K562 (cell line): Measurements from ENCODE around the gene LRRC47. TPM values are rescaled to one million over a fixed set of nuclear protein-coding genes. Genes with fewer than 3 reads are reported as not detected.
A peak's percentile ranks its signal among the peaks of the same experiment; 100 is the strongest.

Experiments
- CCAR2 ChIP-seq: fragments of 200-400 bp; formaldehyde crosslinking; IDR thresholded peaks from 2 replicates; pipeline ENCODE4 v1.6.1; 2017; ENCODE audit warnings: mild to moderate bottlenecking, low read depth, low read length
- EGR1 ChIP-seq: fragments of 450-650 bp; conservative IDR thresholded peaks from 2 replicates; pipeline ENCODE4 v1.6.1; 2017; ENCODE audit warnings: mild to moderate bottlenecking
- FIP1L1 ChIP-seq: fragments of 200-400 bp; formaldehyde crosslinking; IDR thresholded peaks from 2 replicates; pipeline ENCODE4 v1.6.1; 2018; ENCODE audit warnings: mild to moderate bottlenecking, low read depth, low read length; ENCODE audit not compliant: poor library complexity, severe bottlenecking
- HDAC2 ChIP-seq: fragments of 450-650 bp; IDR thresholded peaks from 2 replicates; pipeline ENCODE4 v1.6.1; 2016; ENCODE audit warnings: mild to moderate bottlenecking
- KDM2B ChIP-seq: fragments of 250-450 bp; sonication (Bioruptor Pico); IDR thresholded peaks from 2 replicates; pipeline ENCODE4 v1.8.0; 2021; ENCODE audit warnings: mild to moderate bottlenecking, moderate library complexity
- KLF13 ChIP-seq: fragments of 450-650 bp; IDR thresholded peaks from 2 replicates; pipeline ENCODE4 v1.6.1; 2016; ENCODE audit warnings: missing genetic modification characterization, low read depth, mild to moderate bottlenecking, missing compliant biosample characterization, moderate library complexity, borderline replicate concordance
- MXI1 ChIP-seq: IDR thresholded peaks from 2 replicates; pipeline ENCODE4 v1.6.1; 2011; ENCODE audit warnings: low read depth, mild to moderate bottlenecking, improper control_type of control experiment, low read length
- SAP30 ChIP-seq: fragments of 200-600 bp; sonication (generic); IDR thresholded peaks from 2 replicates; pipeline ENCODE4 v1.6.1; 2012; ENCODE audit warnings: borderline replicate concordance, low read depth, mild to moderate bottlenecking, moderate library complexity, low read length, control low read depth, inconsistent platforms; ENCODE audit not compliant: insufficient read depth, poor library complexity, severe bottlenecking
- ZBTB7A ChIP-seq: IDR thresholded peaks from 2 replicates; pipeline ENCODE4 v1.6.1; 2011; ENCODE audit warnings: low read depth, mild to moderate bottlenecking, low read length, moderate library complexity, borderline replicate concordance; ENCODE audit not compliant: control insufficient read depth
- ZFX ChIP-seq: sonication (generic); formaldehyde crosslinking; IDR thresholded peaks from 2 replicates; pipeline ENCODE4 v1.8.0; 2022; ENCODE audit warnings: mild to moderate bottlenecking, missing genetic modification reagents, moderate library complexity
- ZNF41 ChIP-seq: fragments of 250-450 bp; sonication (Bioruptor Pico); conservative IDR thresholded peaks from 2 replicates; pipeline ENCODE4 v1.4.0; 2020; ENCODE audit warnings: mild to moderate bottlenecking
- polyA plus RNA-seq, 8 experiments: library from polyadenylated mRNA; depleted of rRNA in 4 of 8; stranded (reverse) in 5 of 8; unstranded in 3 of 8; fragments of >200 nt; fragmentation: Nextera tagmentation in 2 of 8; fragmentation: Illumina TruSeq in 1 of 8; extraction: Ambion mirVana in 2 of 8; extraction: Trizol in 1 of 8; gene quantifications; 2 replicates each; pipeline versions ENCODE4 v1.2.1 to v1.2.3, GENCODE V29; 2011 to 2014; ENCODE audit warnings: inconsistent platforms in 1 of 8, missing spikeins in 1 of 8
- total RNA-seq, 7 experiments: library from RNA; depleted of rRNA in 6 of 7; stranded (reverse); fragments of >200 nt in 6 of 7; fragmentation: Illumina TruSeq in 2 of 7; extraction: Trizol in 2 of 7; gene quantifications; 2 replicates each; pipeline versions ENCODE4 v1.2.1 to v1.2.3, GENCODE V29; 2011 to 2021; ENCODE audit warnings: low replicate concordance in 1 of 7
- TF ChIP-seq, protein P1 (sequence below), 2 experiments: IDR thresholded peaks; 2 replicates each; pipeline ENCODE4 v1.6.1; 2012; ENCODE audit warnings: improper control_type of control experiment in 2 of 2, low read depth in 2 of 2, low read length in 2 of 2, borderline replicate concordance in 1 of 2
- TF ChIP-seq, protein P2 (sequence below): fragments of 450-650 bp; IDR thresholded peaks from 2 replicates; pipeline ENCODE4 v1.6.1; 2016
- TF ChIP-seq, protein P3 (sequence below): sonication (generic); formaldehyde crosslinking; IDR thresholded peaks from 2 replicates; pipeline ENCODE4 v1.8.1; 2023; ENCODE audit warnings: mild to moderate bottlenecking, missing genetic modification reagents

LRRC47 gene
- total and polyA plus RNA-seq, 9 of the 15 experiments (the other 6 are each of a cell fraction or from before 2014, with no cell fraction given): 4.6 to 68.0 (median 35.9) TPM

DNA sequence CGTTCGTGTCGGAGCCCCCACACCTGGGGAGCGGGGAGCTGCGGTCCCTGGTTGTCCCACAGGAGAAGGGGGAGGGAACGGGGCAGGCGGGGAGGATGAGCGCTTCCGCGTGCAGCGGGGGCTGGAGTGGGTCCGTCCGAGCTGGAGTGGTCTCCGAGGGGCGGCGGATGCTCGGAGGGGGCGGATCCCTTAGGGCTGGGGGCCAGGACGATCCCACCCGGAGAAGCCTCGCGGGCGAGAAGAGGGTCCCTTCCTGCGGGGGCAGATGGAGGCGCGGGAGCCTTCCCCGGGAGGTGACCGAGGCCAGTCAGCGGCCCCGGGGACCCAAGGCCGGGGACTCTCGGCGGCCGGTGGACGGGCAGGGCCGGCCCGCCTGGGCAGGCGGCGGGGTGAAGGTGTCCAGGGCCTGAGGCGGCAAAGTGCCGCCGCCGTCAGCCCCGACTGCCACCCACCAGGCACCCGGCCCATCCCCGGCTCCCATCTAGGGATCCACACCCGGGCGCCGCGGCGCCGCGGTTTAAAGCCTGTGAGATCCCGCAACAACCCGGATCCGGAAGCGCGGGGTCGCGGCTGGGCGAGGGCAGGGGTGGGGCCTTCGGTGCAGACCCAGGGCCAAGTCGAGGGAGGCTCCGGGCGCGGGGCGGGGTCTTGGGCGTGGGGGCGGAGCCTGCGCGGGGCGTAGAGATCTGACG is 49.3 kb downstream of the LRRC47 start (continued):
- TF ChIP-seq, protein P1, sequence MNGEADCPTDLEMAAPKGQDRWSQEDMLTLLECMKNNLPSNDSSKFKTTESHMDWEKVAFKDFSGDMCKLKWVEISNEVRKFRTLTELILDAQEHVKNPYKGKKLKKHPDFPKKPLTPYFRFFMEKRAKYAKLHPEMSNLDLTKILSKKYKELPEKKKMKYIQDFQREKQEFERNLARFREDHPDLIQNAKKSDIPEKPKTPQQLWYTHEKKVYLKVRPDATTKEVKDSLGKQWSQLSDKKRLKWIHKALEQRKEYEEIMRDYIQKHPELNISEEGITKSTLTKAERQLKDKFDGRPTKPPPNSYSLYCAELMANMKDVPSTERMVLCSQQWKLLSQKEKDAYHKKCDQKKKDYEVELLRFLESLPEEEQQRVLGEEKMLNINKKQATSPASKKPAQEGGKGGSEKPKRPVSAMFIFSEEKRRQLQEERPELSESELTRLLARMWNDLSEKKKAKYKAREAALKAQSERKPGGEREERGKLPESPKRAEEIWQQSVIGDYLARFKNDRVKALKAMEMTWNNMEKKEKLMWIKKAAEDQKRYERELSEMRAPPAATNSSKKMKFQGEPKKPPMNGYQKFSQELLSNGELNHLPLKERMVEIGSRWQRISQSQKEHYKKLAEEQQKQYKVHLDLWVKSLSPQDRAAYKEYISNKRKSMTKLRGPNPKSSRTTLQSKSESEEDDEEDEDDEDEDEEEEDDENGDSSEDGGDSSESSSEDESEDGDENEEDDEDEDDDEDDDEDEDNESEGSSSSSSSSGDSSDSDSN (IDR thresholded peaks at IDR 0.05; ENCODE audit: borderline replicate concordance in 1 of 2, low read depth in 2 of 2, low read length in 2 of 2): peak; percentile 74 to 93
- TF ChIP-seq CCAR2 (no peak), KLF13 (tag) (no peak), EGR1 (peak; percentile 42; the same call in 1 of the 2 replicates), FIP1L1 (peak; percentile 59), ZNF41 (CRISPR knock-in tag) (no peak), MXI1 (0 out of 2 replicates have a peak, but pooled peaks have one; percentile 25), ZFX (CRISPR knock-in tag) (peak; percentile 88), HDAC2 (no peak), ZBTB7A (peak; percentile 89), KDM2B (CRISPR knock-in tag) (peak; percentile 76; the same call in 1 of the 2 replicates), SAP30 (peak; percentile 89)
- TF ChIP-seq, protein P2, sequence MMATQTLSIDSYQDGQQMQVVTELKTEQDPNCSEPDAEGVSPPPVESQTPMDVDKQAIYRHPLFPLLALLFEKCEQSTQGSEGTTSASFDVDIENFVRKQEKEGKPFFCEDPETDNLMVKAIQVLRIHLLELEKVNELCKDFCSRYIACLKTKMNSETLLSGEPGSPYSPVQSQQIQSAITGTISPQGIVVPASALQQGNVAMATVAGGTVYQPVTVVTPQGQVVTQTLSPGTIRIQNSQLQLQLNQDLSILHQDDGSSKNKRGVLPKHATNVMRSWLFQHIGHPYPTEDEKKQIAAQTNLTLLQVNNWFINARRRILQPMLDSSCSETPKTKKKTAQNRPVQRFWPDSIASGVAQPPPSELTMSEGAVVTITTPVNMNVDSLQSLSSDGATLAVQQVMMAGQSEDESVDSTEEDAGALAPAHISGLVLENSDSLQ: peak; percentile 8; the same call in 1 of the 2 replicates
- TF ChIP-seq, protein P3, sequence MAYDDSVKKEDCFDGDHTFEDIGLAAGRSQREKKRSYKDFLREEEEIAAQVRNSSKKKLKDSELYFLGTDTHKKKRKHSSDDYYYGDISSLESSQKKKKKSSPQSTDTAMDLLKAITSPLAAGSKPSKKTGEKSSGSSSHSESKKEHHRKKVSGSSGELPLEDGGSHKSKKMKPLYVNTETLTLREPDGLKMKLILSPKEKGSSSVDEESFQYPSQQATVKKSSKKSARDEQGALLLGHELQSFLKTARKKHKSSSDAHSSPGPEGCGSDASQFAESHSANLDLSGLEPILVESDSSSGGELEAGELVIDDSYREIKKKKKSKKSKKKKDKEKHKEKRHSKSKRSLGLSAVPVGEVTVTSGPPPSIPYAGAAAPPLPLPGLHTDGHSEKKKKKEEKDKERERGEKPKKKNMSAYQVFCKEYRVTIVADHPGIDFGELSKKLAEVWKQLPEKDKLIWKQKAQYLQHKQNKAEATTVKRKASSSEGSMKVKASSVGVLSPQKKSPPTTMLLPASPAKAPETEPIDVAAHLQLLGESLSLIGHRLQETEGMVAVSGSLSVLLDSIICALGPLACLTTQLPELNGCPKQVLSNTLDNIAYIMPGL (CRISPR knock-in tag): no peak
